ENCODE data around the gene MMP14. TPM values are rescaled to one million over a fixed set of nuclear protein-coding genes. Genes with fewer than 3 reads are reported as not detected.

MMP14 gene
- total and polyA plus RNA-seq, 9 of the 15 experiments (the other 6 are each of a cell fraction or from before 2014, with no cell fraction given), result 0.36 to 5.8 (median 1.3) TPM; not detected in 2

DNA sequence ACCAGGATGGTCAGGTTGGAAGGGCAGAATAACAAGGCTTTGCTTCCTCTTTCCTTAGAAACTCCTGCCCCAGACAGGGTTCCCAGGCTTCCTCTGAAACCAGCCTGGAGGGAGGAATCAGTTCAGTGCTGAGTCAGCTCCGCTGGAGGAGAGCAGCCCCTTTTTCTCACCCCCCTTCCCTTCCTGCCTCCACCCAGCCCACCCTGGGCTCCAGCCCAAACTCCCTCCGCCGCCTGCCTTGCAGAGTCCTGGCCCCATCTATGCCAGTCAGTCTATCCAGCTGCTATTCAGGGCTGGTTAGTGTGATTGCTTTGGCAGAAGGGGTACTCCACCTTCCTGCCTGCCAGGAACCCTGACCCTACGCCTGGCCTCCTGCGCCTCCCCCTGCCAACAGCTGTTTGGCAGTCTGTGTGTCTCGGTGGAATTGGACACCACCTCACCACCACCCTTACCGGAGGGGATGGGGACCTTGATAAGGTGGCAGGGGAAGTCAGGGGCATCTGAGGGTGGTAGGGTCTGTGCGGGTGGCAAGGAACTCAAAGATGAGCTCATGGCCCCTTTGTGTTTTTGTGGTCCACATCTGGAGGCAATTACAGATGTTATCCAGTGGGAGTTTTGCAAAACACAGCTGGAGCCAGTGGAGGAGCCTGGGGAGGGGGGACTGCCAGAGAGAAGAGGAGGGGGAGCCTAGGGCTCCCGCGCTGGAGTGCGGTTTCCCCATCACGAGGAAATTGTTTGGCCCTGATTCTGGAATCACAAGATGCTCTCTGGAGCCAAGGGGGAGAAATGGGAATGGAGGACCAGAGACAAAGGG is 12.2 kb downstream of the MMP14 start (continued):
- TF ChIP-seq KDM5B (IDR thresholded peaks at IDR 0.05; ENCODE audit: insufficient replicate concordance, low read depth, low read length), result no peak

DNA sequence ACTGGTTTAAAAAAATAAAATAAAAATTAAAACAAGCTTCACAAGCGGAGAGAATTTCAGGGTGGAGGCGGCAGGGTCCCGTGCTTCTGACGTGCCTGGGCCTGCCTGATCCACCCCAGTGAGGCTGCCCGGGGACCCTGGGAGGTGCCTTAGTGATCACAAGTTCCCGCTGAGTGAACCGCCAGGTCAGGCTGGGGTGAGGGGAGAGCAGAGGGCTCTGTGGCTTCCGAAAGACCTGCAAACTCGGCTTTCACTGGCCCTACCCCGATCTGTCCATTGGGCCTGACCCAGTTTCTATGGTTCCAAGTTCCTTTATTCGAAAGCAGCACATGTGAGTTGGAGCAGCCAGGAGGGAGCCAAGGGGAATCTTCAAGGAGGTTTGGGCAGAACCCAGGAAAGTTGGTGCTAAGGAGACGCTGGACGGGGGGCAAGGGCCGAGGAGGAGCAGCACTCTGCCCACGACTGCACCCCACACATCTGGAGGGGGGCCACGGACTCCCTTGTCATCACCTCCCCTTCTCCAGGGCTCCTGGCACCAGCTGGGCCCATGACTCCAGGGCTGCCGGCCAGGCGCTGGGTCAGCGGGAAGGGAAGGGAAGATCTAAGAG is 12.9 kb downstream of the MMP14 start:
- H3K9me1 ChIP-seq (ENCODE audit: control insufficient read depth, insufficient read depth, low read length), result no peaks in the 10 kb centered on the region
- no peak overlapping the region for H3K4me3 ChIP-seq
- no peaks in the 10 kb centered on the region for H4K20me1 ChIP-seq (replicated peaks; ENCODE audit: control insufficient read depth, insufficient read depth, low read length)
- ATAC-seq (no peak), FAIRE-seq (no peak), DNase-seq (ENCODE audit: extremely low read depth in 1 of 4, low spot score in 3 of 4) (no peak)
- ChIA-PET POLR2A (interaction anchor here (0.6 to 1.9 kb wide), 5 partner anchors 9 to 357 kb away, joined by 3 to 4 read pairs (median 3); partner anchors contain the start of gene OXA1L), CTCF (ENCODE audit: low intra/inter-chr PET ratio) (interaction anchor here (1.0 kb wide), 1 partner anchor 26 kb away, joined by 4 read pairs; no protein-coding TSS in a partner anchor)
- in situ Hi-C loops (cut with MboI) (loop anchor here (10.0 kb wide), 2 partner anchors 195 to 285 kb away; no protein-coding TSS in a partner anchor), intact Hi-C loops (cut with micrococcal nuclease) (no loop called here)
- WGBS (ENCODE audit: insufficient coverage, low coverage, missing lambda C conversion rate), result 58% methylated on average over 14 of the region's 19 CpGs
- H3K36me3 ChIP-seq (ENCODE audit: control insufficient read depth, insufficient read depth, low read length), result no peaks in the 10 kb centered on the region
- BruUV-seq (replicated peaks), result no TSS peak
- TF ChIP-seq, protein P1, sequence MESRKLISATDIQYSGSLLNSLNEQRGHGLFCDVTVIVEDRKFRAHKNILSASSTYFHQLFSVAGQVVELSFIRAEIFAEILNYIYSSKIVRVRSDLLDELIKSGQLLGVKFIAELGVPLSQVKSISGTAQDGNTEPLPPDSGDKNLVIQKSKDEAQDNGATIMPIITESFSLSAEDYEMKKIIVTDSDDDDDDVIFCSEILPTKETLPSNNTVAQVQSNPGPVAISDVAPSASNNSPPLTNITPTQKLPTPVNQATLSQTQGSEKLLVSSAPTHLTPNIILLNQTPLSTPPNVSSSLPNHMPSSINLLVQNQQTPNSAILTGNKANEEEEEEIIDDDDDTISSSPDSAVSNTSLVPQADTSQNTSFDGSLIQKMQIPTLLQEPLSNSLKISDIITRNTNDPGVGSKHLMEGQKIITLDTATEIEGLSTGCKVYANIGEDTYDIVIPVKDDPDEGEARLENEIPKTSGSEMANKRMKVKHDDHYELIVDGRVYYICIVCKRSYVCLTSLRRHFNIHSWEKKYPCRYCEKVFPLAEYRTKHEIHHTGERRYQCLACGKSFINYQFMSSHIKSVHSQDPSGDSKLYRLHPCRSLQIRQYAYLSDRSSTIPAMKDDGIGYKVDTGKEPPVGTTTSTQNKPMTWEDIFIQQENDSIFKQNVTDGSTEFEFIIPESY (CRISPR knock-in tag; IDR thresholded peaks at IDR 0.05), result 0 out of 2 replicates have a peak, but pooled peaks have one; percentile 30
- TF ChIP-seq FIP1L1 (IDR thresholded peaks at IDR 0.05; ENCODE audit: low read depth, low read length, poor library complexity, severe bottlenecking), result no peak
- 0 out of 2 replicates have a peak overlapping the region, but pooled peaks have one; percentile 6 for H2AFZ ChIP-seq (ENCODE audit: low read depth, low read length)
- no peak overlapping the region for H3K27ac ChIP-seq (ENCODE audit: extremely low read depth, low read depth, low read length)
- no peaks in the 10 kb centered on the region for H3K27me3 ChIP-seq (ENCODE audit: control insufficient read depth in 2 of 2, insufficient read depth in 2 of 2, low read length in 2 of 2)
- H3K9me3 ChIP-seq (replicated peaks; ENCODE audit: control insufficient read depth, insufficient read depth, low read depth, low read length), result no peaks in the 10 kb centered on the region
- no peaks in the 10 kb centered on the region for H3K79me2 ChIP-seq (ENCODE audit: control insufficient read depth, insufficient read depth, low read length)
- no peak overlapping the region for H3K4me2 ChIP-seq (ENCODE audit: insufficient read depth, low read length)
- H3K9ac ChIP-seq (ENCODE audit: insufficient read depth in 1 of 2, low read depth in 2 of 2, low read length in 2 of 2), result peak overlapping the region in 1 of 2 experiments; percentile 67; a peak in 2 of 4 replicates
- peaks cover 5 to 34% of the 10 kb centered on the region in 2 experiments; a peak in 3 of 5 replicates for H3K4me1 ChIP-seq (replicated peaks in 1 of 2; ENCODE audit: control insufficient read depth in 2 of 2, insufficient read depth in 2 of 2, low read length in 2 of 2)

All from K562 (cell line).